Mesothelial cell of epicardium (in vitro differentiated cells): Measurements from ENCODE around the gene KCTD10. TPM values are rescaled to one million over a fixed set of nuclear protein-coding genes. Genes with fewer than 3 reads are reported as not detected.
A peak's percentile ranks its signal among the peaks of the same experiment; 100 is the strongest.

ENCODE experiments used
- DNase-seq, 2 experiments: peaks; one replicate each; pipeline ENCODE4 v3.0.0; 2021; ENCODE audit warnings: low spot score in 2 of 2; ENCODE audit not compliant: unreplicated experiment in 2 of 2
- H3K27ac Mint-ChIP-seq: 2 replicates; pipeline ENCODE4 v1.8.0; 2021; ENCODE audit warnings: mixed read lengths
- H3K27me3 Mint-ChIP-seq: 2 replicates; pipeline ENCODE4 v1.8.0; 2021; ENCODE audit warnings: low read depth, mixed read lengths
- H3K36me3 Mint-ChIP-seq: 2 replicates; pipeline ENCODE4 v1.8.0; 2021; ENCODE audit warnings: mixed read lengths
- H3K4me1 Mint-ChIP-seq: 2 replicates; pipeline ENCODE4 v1.8.0; 2021; ENCODE audit warnings: mixed read lengths
- H3K4me3 Mint-ChIP-seq: 2 replicates; pipeline ENCODE4 v1.8.0; 2021; ENCODE audit warnings: mild to moderate bottlenecking, moderate library complexity, mixed read lengths
- H3K9me3 Mint-ChIP-seq: 2 replicates; pipeline ENCODE4 v1.8.0; 2021; ENCODE audit warnings: mixed read lengths
- total RNA-seq: library from RNA; stranded (reverse); gene quantifications from 3 replicates; pipeline ENCODE4 v1.2.1, GENCODE V29; 2021
- TF ChIP-seq, protein P1 (sequence below): fragments of 200-600 bp; sonication (generic); IDR thresholded peaks from one replicate; pipeline ENCODE4 v1.5.0; 2021; ENCODE audit warnings: antibody characterized with exemption; ENCODE audit not compliant: unreplicated experiment

The KCTD10 gene
- total RNA-seq, 1 donor from 2014 or later = 56.2 TPM

DNA sequence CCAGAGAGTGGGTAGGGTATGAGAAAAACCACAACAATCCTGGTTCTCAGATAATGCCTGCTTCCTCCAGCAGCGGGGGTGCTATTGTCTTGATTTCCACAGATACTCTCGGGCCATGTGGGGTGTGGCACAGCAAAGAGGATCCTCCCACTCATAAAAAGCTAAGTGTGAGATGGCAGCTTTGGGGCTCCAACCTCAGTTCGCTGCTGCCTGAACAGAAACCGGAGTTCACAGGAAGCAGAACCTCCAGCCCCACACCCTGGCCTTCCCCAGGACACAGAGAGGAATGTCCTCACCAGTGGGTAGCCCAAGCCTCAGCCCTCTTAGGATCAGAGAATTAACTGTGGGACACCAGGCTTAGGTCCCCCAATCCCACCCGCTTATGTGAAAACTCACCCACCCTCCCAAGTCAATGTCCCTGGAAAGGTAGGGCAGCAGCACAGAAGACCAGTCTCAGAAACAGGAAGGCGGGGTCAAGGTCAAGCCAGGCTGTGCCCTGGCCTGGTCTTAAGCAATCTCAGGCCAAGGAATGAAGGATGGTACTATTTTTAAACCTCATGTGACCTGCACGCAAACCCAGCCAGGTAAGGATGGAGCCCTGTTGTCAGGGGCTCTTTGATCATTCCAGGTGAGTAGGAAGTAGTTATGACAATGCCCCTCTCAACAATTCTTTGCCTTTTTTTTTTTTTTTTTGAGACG is 9.0 kb downstream of the KCTD10 start:
- H3K27ac Mint-ChIP-seq = no peak overlapping the region
- H3K4me1 Mint-ChIP-seq = peaks cover 23% of the 10 kb centered on the region
- TF ChIP-seq, protein P1, sequence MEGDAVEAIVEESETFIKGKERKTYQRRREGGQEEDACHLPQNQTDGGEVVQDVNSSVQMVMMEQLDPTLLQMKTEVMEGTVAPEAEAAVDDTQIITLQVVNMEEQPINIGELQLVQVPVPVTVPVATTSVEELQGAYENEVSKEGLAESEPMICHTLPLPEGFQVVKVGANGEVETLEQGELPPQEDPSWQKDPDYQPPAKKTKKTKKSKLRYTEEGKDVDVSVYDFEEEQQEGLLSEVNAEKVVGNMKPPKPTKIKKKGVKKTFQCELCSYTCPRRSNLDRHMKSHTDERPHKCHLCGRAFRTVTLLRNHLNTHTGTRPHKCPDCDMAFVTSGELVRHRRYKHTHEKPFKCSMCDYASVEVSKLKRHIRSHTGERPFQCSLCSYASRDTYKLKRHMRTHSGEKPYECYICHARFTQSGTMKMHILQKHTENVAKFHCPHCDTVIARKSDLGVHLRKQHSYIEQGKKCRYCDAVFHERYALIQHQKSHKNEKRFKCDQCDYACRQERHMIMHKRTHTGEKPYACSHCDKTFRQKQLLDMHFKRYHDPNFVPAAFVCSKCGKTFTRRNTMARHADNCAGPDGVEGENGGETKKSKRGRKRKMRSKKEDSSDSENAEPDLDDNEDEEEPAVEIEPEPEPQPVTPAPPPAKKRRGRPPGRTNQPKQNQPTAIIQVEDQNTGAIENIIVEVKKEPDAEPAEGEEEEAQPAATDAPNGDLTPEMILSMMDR = no peak
- no peak for DNase-seq
- H3K4me3 Mint-ChIP-seq = no peak overlapping the region
- peaks cover 16% of the 10 kb centered on the region for H3K36me3 Mint-ChIP-seq
- H3K9me3 Mint-ChIP-seq = no peaks in the 10 kb centered on the region
- no peaks in the 10 kb centered on the region for H3K27me3 Mint-ChIP-seq

DNA sequence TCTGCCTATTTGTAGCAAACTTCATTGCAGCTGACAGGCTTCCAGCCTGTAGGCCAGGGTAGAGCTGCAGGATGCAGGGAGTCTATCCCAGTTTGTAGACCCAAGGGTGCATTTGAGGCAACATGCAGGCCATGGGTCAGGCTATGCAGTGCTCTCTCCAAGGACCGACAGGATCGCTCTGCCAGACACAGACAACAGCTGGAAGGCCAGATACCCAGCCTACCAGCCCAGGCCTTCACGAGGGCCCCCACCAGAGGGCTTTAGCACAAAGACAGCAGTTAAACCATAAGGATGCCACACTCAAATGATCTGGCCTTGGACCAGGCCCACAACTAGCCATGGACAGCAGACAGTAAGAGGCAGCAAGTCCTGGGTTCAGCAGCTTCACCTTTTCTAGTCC is 10.3 kb downstream of the KCTD10 start:
- Mint-ChIP-seq H3K9me3 (no peaks in the 10 kb centered on the region), H3K27ac (no peak overlapping the region), H3K27me3 (no peaks in the 10 kb centered on the region), H3K4me3 (no peak overlapping the region), H3K36me3 (peaks cover 16% of the 10 kb centered on the region), H3K4me1 (peaks cover 36% of the 10 kb centered on the region)
- TF ChIP-seq, protein P1 = no peak
- DNase-seq = no peak

DNA sequence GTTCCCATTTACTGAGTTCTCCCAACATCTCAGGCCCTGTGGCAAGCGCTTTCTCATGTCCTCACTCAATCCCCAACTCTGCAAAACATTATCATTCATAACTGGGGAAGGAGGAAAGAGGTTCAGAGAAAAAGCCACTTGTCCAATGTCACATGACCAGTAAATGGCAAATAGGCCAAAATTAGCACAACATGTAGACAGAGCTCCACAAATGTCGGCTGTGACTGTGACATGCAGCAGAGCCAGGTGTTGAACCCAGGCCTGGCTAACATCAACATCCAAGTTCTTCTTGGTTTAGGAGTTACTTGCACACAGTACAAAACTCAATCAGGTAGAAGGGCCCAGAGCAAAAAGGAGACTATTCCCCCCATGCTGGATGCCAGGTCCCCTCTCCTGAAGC is 10.8 kb downstream of the KCTD10 start:
- Mint-ChIP-seq H3K4me1 (peaks cover 41% of the 10 kb centered on the region), H3K4me3 (no peak overlapping the region), H3K36me3 (peaks cover 16% of the 10 kb centered on the region), H3K27ac (no peak overlapping the region), H3K9me3 (no peaks in the 10 kb centered on the region), H3K27me3 (no peaks in the 10 kb centered on the region)
- no peak for DNase-seq
- TF ChIP-seq, protein P1 = no peak

DNA sequence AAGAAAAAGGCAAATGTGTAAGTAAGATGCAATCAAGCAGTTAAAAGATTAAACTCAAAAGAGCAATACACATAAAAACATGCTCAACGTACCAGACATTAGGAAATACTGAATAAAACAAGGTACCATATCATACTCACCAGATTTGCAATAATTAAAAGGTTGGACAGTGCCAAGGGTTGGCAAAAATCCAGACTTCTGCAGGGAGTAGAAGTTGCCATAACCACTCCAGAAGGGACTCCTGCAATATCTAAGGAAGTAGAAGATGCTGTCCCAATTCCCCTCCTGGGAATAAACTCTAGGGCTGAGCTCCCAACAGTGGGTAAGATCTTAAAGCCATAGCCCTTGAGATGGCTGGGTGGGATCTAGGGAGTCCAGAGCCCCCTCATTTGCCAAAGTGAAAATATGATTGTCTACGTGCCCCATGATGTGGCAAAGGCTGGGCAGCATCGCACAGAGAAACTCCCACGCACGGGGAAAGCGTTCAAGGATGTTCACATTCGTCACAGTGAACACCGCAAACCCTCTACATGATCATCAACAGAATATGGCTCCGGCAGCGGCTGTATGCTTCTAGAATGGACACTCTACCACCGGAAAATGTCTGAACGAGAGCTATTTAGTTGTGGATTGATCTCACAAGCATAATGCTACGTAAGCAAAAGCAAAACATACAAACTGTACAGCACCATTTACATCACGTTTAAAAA is 12.3 kb downstream of the KCTD10 start:
- Mint-ChIP-seq H3K27me3 (no peaks in the 10 kb centered on the region), H3K4me1 (peaks cover 53% of the 10 kb centered on the region), H3K36me3 (peaks cover 16% of the 10 kb centered on the region), H3K4me3 (no peak overlapping the region), H3K27ac (peak overlapping the region; percentile 99), H3K9me3 (no peaks in the 10 kb centered on the region)
- TF ChIP-seq, protein P1 = no peak
- no peak for DNase-seq

DNA sequence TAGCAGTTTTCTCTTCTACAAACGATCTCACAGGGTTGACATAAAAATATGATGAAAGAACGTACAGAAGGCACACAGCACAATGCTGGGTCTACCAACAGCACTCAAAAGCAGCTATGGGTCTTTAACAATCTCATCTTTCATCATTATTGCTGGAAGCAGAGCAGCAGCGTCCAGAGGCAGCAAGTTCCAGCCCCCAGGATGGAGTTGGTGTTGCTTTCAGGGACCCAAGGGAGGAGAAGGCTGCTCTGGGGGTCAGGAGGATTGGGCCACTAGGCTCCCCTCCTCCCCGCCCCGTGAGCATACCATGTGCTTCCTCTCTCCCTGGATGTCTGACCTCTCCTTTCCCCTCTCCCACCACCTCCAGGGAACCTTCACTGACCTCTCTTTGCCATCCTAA is 13.3 kb downstream of the KCTD10 start:
- TF ChIP-seq, protein P1 = no peak
- no peaks in the 10 kb centered on the region for H3K27me3 Mint-ChIP-seq
- peak overlapping the region; percentile 99 for H3K27ac Mint-ChIP-seq
- H3K9me3 Mint-ChIP-seq = no peaks in the 10 kb centered on the region
- peaks cover 18% of the 10 kb centered on the region for H3K36me3 Mint-ChIP-seq
- H3K4me3 Mint-ChIP-seq = peak overlapping the region; percentile 48
- no peak for DNase-seq
- peaks cover 63% of the 10 kb centered on the region for H3K4me1 Mint-ChIP-seq
